IPS-20b (cell line): Measurements from ENCODE around the gene NDUFB10.

Experiments
- H3K27ac ChIP-seq: one replicate; pipeline ENCODE4 v1.5.1; 2013; ENCODE audit warnings: low read length
- H3K27me3 ChIP-seq: 2 replicates; pipeline ENCODE4 v1.6.1; 2013; ENCODE audit warnings: mild to moderate bottlenecking, low read length, inconsistent platforms; ENCODE audit not compliant: insufficient read depth
- H3K36me3 ChIP-seq: 2 replicates; pipeline ENCODE4 v1.6.1; 2013; ENCODE audit warnings: low read depth, mild to moderate bottlenecking, inconsistent platforms, low read length, moderate library complexity; ENCODE audit not compliant: insufficient read depth
- H3K4me1 ChIP-seq: 2 replicates; pipeline ENCODE4 v1.6.1; 2013; ENCODE audit warnings: mild to moderate bottlenecking, control low read depth, inconsistent platforms, low read length, moderate library complexity; ENCODE audit not compliant: insufficient read depth
- H3K4me3 ChIP-seq: 2 replicates; pipeline ENCODE4 v1.5.1; 2013; ENCODE audit warnings: mild to moderate bottlenecking, low read length, inconsistent platforms
- H3K9ac ChIP-seq: 2 replicates; pipeline ENCODE4 v1.6.1; 2013; ENCODE audit warnings: low read depth, mild to moderate bottlenecking, inconsistent platforms, low read length, moderate library complexity
- H3K9me3 ChIP-seq: 2 replicates; pipeline ENCODE4 v1.6.1; 2013; ENCODE audit warnings: mild to moderate bottlenecking, low read depth, low read length, inconsistent platforms; ENCODE audit not compliant: insufficient read depth

NDUFB10 gene

GRCh38 chr16:1959269-1960039, at the start of gene NDUFB10:
Gene NDUFB10, plus strand, starts transcription at chr16:1959538. Its CDS starts 87 bp downstream, at chr16:1959625.
- Histone ChIP-seq H3K9ac (peak within 1 kb of the TSS; percentile 96; the same call in 1 of the 2 replicates), H3K27ac (peak within 1 kb of the TSS; percentile 83), H3K9me3 (no peaks in the 10 kb centered on the region), H3K36me3 (peaks cover 33% of the 10 kb centered on the region), H3K27me3 (peaks cover 5% of the 10 kb centered on the region; the same call in 1 of the 2 replicates), H3K4me1 (peaks cover 8% of the 10 kb centered on the region; the same call in 1 of the 2 replicates), H3K4me3 (peak within 1 kb of the TSS; percentile 87)

- no peak overlapping the region for H3K9ac ChIP-seq
- no peaks in the 10 kb centered on the region for H3K36me3 ChIP-seq
- no peak overlapping the region for H3K27ac ChIP-seq
- no peak overlapping the region for H3K4me3 ChIP-seq
- H3K27me3 ChIP-seq, result peaks cover 28% of the 10 kb centered on the region
- no peaks in the 10 kb centered on the region; the same call in 1 of the 2 replicates for H3K4me1 ChIP-seq
- H3K9me3 ChIP-seq, result no peaks in the 10 kb centered on the region
These were observed 49.6 kb upstream of the NDUFB10 start for GRCh38 chr16:1909561-1910231.

GRCh38 chr16:1911467-1912214, 47.7 kb upstream of the NDUFB10 start:
- no peak overlapping the region for H3K4me3 ChIP-seq
- H3K27ac ChIP-seq, result no peak overlapping the region
- no peaks in the 10 kb centered on the region for H3K36me3 ChIP-seq
- H3K9me3 ChIP-seq, result no peaks in the 10 kb centered on the region
- H3K27me3 ChIP-seq, result peaks cover 42% of the 10 kb centered on the region
- H3K4me1 ChIP-seq, result no peaks in the 10 kb centered on the region; the same call in 1 of the 2 replicates
- no peak overlapping the region for H3K9ac ChIP-seq

GRCh38 chr16:1912215-1912543, 47.2 kb upstream of the NDUFB10 start:
- no peaks in the 10 kb centered on the region; the same call in 1 of the 2 replicates for H3K4me1 ChIP-seq
- H3K27ac ChIP-seq, result no peak overlapping the region
- peaks cover 45% of the 10 kb centered on the region for H3K27me3 ChIP-seq
- H3K36me3 ChIP-seq, result no peaks in the 10 kb centered on the region
- no peak overlapping the region for H3K9ac ChIP-seq
- H3K9me3 ChIP-seq, result no peaks in the 10 kb centered on the region
- H3K4me3 ChIP-seq, result no peak overlapping the region

- H3K4me1 ChIP-seq, result no peaks in the 10 kb centered on the region; the same call in 1 of the 2 replicates
These were observed 45.8 kb upstream of the NDUFB10 start for GRCh38 chr16:1913327-1914083.

GRCh38 chr16:1914084-1914608, 45.2 kb upstream of the NDUFB10 start:
- peaks cover 54% of the 10 kb centered on the region for H3K27me3 ChIP-seq
- H3K27ac ChIP-seq, result no peak overlapping the region
- no peaks in the 10 kb centered on the region for H3K36me3 ChIP-seq
- no peaks in the 10 kb centered on the region for H3K9me3 ChIP-seq
- H3K4me1 ChIP-seq, result no peaks in the 10 kb centered on the region; the same call in 1 of the 2 replicates
- H3K4me3 ChIP-seq, result no peak overlapping the region
- no peak overlapping the region for H3K9ac ChIP-seq

More at GRCh38 chr16:1913327-1914083, 45.8 kb upstream of the NDUFB10 start:
- H3K27me3 ChIP-seq, result peaks cover 50% of the 10 kb centered on the region
- no peak overlapping the region for H3K4me3 ChIP-seq
- H3K27ac ChIP-seq, result no peak overlapping the region
- H3K9me3 ChIP-seq, result no peaks in the 10 kb centered on the region
- H3K36me3 ChIP-seq, result no peaks in the 10 kb centered on the region
- H3K9ac ChIP-seq, result no peak overlapping the region

- Histone ChIP-seq H3K9me3 (no peaks in the 10 kb centered on the region), H3K27ac (no peak overlapping the region), H3K4me3 (no peak overlapping the region), H3K4me1 (no peaks in the 10 kb centered on the region; the same call in 1 of the 2 replicates), H3K9ac (no peak overlapping the region), H3K27me3 (peaks cover 62% of the 10 kb centered on the region), H3K36me3 (no peaks in the 10 kb centered on the region)
These were observed 44.4 kb upstream of the NDUFB10 start for GRCh38 chr16:1914988-1915387.

GRCh38 chr16:1915732-1916639, 43.4 kb upstream of the NDUFB10 start:
- Histone ChIP-seq H3K27me3 (peaks cover 72% of the 10 kb centered on the region), H3K9ac (no peak overlapping the region), H3K4me3 (no peak overlapping the region), H3K4me1 (no peaks in the 10 kb centered on the region; the same call in 1 of the 2 replicates), H3K9me3 (no peaks in the 10 kb centered on the region), H3K27ac (no peak overlapping the region), H3K36me3 (no peaks in the 10 kb centered on the region)

- no peaks in the 10 kb centered on the region; the same call in 1 of the 2 replicates for H3K4me1 ChIP-seq
- no peaks in the 10 kb centered on the region for H3K9me3 ChIP-seq
- no peaks in the 10 kb centered on the region for H3K36me3 ChIP-seq
- peak overlapping the region; percentile 43; the same call in 1 of the 2 replicates for H3K4me3 ChIP-seq
- H3K27me3 ChIP-seq, result peaks cover 79% of the 10 kb centered on the region
- no peak overlapping the region for H3K27ac ChIP-seq
- H3K9ac ChIP-seq, result no peak overlapping the region
These were observed 42.7 kb upstream of the NDUFB10 start for GRCh38 chr16:1916640-1916990.

- Histone ChIP-seq H3K36me3 (no peaks in the 10 kb centered on the region), H3K4me1 (no peaks in the 10 kb centered on the region; the same call in 1 of the 2 replicates), H3K9ac (no peak overlapping the region), H3K27ac (no peak overlapping the region), H3K4me3 (peak overlapping the region; percentile 43; the same call in 1 of the 2 replicates), H3K27me3 (peaks cover 84% of the 10 kb centered on the region), H3K9me3 (no peaks in the 10 kb centered on the region)
These were observed 42.2 kb upstream of the NDUFB10 start for GRCh38 chr16:1917056-1917664.
